Suppressor macrophage treated with lipopolysaccharide for 4 hours (primary cell): ENCODE results near the gene RNLS.
"Not testable (repeated sequence)": the region's sequence is repeated elsewhere in the genome, so short reads cannot be mapped to it uniquely, and the experiment has no call there.

ENCODE experiments used
- DNase-seq: peaks from one replicate; pipeline ENCODE4 v3.0.0-alpha.2; 2020

The RNLS gene

DNA sequence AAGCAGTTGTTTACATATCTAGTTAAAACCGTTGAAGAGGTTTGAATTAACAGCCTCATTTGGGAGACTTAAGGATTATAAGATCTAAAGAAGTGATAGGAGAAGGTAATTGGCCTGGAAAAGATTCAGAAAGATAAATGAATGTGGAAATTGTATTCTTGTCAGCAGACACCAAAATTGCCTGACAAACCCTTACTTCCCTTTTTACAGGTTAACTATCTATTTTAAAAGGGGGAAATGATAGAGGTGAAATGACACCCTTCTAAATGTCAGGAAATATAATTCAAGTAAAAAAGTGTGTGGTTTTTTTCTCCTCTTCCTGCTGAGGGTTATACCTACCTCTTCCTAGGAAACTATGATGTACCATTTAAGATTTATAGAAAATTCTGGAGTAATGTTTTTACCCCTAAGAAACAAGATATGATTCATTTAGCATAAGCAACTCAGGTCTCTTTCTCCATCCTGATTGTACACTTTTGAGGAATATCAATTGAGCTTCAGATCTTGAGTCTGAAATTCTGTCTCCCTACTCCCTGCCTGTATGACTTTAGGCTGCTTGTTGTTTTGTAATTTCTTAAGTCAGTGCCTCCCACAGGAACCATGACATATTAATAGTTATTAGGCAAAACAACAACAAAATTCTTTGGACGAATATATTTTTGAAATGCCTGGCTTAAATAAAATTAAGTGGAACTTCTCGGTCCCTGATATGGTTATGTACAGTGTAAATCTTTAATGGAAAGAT, 250.4 kb downstream of the RNLS start:
- DNase-seq, result peak; percentile 19

- no peak for DNase-seq
Measured at GRCh38 chr10:88330174-88330573, 252.9 kb downstream of the RNLS start.

- DNase-seq, result no peak
Measured at GRCh38 chr10:88322324-88323063, 260.6 kb downstream of the RNLS start.

DNA sequence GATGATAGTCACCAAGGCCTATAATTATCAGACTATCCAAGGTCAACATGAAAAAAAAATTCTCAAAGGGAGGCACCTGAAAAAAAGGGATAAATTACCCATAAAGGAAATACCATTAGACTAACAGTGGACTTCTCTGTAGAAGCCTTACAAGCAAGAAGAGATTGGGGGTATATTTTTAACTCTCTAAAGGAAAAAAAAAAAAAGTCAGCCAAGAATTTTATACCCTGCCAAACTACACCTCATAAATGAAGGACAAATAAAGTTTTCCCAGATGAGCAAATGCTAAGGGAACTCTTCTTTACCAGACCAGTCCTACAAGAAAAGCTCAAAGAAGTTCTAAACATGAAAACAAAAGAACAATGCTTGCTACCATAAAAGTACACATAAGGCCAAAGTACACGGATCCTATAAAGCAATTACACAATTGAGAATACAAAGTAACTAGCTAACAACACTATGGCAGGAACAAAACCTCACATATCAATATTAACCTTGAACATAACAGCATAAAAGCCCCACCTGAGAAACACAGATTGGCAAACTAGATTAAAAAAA, 263.1 kb downstream of the RNLS start:
- DNase-seq, result no peak

DNA sequence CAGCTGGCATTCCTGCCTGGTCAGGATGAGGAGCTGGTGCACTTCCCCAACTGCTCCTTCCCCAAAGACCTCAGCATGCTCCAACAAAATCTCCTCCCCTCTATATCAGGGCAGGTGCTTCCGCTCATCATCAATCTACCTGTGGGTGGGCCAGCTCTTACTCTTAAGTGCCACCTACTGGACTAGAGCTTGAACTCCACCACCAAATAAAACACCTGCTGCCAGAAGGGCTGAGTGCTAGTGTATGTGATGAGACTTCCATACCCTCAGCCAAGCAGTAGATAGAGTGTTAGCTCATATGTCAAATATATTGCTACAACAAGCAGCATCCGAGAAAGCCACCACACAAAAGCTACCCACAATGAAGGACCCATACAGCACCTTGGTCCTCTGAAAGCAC, 264.3 kb downstream of the RNLS start:
- no peak for DNase-seq

- no peak for DNase-seq
Measured at GRCh38 chr10:88317099-88317498, 266.0 kb downstream of the RNLS start.

DNA sequence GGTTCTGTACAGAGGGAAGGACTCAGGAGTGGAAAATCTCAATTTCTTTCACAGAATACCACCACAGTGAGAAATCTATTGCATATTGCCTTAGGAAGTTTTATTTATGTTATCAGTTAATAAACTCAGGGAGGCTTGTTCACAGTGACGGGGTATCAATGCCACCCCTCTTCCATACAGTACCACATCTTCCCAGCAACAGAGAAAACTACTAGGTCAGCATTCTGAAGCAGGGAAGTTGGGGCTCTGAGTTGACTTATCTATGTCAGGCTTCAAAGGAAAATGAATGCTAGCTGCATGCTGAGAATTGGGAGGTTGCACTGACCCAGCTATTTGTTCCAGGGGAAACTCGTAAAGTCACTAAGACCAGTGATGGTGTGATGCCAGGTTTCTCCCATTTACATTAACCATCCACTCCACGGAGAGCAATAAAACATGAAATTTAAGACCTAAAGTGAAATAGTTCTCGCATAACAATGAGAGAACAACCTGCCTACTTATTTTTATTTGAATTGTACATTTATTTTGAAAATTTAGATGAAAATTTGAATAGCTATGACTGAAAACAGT, 266.7 kb downstream of the RNLS start:
- no peak for DNase-seq

- DNase-seq, result peak; percentile 66
Measured at GRCh38 chr10:88315755-88316154, 267.4 kb downstream of the RNLS start.

- no peak for DNase-seq
Measured at GRCh38 chr10:88314362-88314761, 268.8 kb downstream of the RNLS start.

DNA sequence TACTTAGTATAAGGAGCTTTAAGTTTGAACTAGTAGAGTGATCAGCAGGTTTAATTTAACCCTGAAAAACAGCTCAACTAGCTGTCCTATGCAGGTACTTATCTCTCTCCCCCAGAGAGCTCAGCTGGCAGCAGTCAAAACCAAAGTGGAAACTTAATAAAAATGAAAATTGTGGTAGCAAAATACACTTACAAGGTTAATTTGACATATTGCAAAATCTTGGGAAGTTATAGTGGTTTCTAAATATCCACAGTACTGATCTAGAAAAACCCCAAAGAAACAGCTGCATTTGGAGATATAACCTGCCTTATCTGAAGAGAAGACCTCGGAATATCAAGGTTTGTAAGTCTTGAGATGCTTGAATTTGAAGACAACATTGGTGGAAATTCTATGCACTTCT, 269.2 kb downstream of the RNLS start:
- DNase-seq, result peak; percentile 40

- no peak for DNase-seq
Measured at GRCh38 chr10:88312855-88313254, 270.3 kb downstream of the RNLS start.

- DNase-seq, result no peak
Measured at GRCh38 chr10:88311264-88311663, 271.9 kb downstream of the RNLS start.

DNA sequence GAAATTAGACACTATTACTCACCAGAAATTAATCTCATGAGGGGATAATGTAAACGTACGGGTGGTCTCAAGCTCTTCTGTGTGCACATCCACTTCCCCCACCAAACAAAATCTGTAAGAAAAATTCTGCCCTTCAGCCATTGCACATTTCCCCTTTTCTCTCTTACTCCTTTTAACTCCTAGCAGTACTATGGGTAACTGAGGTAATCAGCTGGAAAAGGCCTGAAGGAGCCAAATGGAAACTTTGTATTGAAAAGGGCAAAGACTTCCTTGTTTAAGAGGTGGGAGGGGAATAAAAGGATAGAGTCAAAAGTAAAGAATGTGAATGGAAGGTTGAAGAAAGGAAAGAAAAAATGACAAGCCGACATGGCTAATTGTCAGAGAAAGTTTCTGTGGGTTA, 273.8 kb downstream of the RNLS start:
- DNase-seq, result peak; percentile 32

- DNase-seq, result not testable (repeated sequence)
Measured at GRCh38 chr10:88308361-88308760, 274.8 kb downstream of the RNLS start.

GRCh38 chr10:88299787-88300186, 283.3 kb downstream of the RNLS start:
- no peak for DNase-seq

GRCh38 chr10:88297103-88297502, 286.0 kb downstream of the RNLS start:
- DNase-seq, result no peak

DNA sequence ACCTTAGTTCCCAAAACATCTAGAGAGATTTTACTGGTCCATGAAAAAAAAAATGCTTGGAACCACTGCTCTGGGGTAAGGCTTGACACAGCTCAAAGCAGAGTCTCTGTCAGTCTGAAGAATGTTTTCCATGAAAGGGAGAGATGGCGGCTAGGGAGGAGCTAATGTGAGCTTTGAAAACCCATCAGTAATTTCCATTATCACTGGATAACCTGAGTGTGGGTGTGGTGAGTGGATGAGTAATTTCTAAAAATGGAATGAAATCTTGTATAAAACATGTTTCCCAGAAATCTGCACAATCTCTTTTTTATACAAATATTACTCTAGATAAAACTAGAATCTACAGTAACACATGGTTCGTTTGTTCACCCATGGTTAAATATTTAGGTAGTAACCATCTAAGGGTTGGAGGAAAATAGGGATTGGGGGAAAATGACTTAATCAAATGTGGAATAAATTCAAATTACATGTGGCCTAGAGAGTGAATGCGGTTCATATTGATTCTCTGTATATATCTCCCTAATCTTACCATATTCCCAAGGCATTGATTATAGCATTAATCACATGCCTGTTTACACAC, 289.4 kb downstream of the RNLS start:
- no peak for DNase-seq

DNA sequence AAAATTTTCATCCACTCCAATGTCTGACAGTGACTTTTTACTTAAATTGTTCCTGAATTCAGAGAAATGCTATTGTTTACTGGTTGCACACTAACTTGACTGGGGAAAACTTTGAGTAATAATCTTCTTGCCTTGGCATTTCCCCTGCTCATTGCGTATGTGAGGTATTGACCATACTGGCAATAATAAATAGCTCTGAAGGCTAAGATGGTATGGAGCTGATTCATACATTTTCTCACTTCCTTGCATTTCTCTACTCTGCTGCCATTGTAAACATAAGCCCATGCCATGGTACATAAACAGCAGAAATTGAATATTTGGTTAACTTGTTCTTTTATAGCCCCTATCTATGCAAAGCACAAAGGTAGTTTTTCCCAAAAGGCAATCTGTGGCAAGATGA, 290.0 kb downstream of the RNLS start:
- DNase-seq, result no peak

DNA sequence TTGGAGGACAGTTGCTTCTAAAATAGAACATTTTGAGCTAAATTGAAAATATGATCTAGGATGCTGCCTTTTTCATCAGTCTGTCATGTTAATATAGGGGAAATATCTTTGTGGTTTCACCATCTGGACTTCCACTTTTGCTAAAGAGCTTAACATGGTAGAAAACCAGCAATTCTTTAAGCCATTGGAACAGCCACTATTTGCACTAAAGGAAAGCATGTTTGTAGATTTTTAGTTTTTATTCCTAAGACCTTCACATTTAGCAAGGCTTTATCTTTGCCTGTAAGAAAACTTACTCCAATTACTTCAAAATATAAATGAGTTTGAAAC, 291.0 kb downstream of the RNLS start:
- no peak for DNase-seq

DNA sequence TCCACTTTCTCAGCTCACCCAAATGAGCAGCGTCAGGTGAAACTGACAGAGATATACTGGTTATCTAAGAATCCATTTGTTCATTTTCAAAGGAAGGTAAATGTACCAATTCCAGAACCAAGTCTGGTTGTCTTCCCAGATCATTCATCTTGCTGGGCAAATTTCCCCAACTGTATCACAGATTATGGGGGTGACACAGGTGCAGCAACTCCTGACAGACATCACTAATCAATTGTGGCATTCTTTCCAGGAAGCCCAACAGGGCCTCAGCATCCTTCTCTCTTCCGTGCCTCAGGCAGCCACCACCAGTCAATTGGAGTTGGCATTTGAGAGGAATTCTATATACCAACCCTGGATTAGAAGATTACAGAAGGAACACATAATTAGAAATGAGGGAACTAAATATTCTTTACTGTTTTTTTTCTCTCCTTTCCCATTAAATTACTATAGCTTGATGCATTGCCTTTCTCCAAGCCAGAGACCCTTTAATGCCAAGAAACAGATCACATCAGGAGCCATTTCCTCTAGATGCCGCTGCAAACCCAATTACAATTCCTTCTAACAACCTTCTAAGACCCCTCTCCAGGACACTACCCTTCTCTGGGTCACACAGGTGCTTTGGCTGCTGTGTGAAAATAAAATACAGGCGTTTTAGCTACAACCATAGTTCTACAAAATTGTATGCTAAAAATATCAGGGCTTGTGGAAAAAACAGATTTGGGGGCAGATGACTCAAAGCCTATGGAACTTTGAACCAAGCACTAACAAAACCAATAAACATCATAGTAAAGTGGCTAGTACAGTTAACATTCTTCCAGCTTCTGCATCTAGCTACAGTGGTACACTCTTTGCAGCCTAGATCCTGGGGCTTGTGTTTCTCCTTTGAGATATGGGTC, 291.6 kb downstream of the RNLS start:
- no peak for DNase-seq

GRCh38 chr10:88289342-88289741, 293.8 kb downstream of the RNLS start:
- DNase-seq, result no peak

GRCh38 chr10:88288320-88289059, 294.6 kb downstream of the RNLS start:
- no peak for DNase-seq
